A549 (cell line): ENCODE data around the gene TXNRD2. TPM values are rescaled to one million over a fixed set of nuclear protein-coding genes. Genes with fewer than 3 reads are reported as not detected.

Experiments used
- ATAC-seq, 2 experiments: fragments of 200-7000 bp in 1 of 2; fragments of >200 bp in 1 of 2; cut with Nextera tagmentation in 1 of 2; cut with Tn5 transposase in 1 of 2; 3 replicates each; pipeline versions ENCODE4 v1.8.0 to v1.9.1; 2018 to 2020; ENCODE audit warnings: mild to moderate bottlenecking in 1 of 2, moderate library complexity in 1 of 2
- CTCF ChIA-PET: fragments of 300-600 bp; sonication (Branson Sonifier 250); formaldehyde crosslinking; extraction: SDS; loops from one replicate; lab custom pipeline; 2021; ENCODE audit warnings: antibody characterized with exemption, inconsistent platforms; lab: Yijun Ruan, JAX
- POLR2A ChIA-PET: fragments of 350-600 bp; formaldehyde crosslinking; extraction: SDS; loops from one replicate; lab custom pipeline; 2021; ENCODE audit warnings: antibody characterized with exemption, inconsistent platforms; lab: Yijun Ruan, JAX
- DNase-seq, 2 experiments: peaks; one replicate each; pipeline versions ENCODE4 v3.0.0 to v3.0.0-alpha.2; 2011 to 2016; ENCODE audit warnings: low read depth in 1 of 2, low spot score in 1 of 2
- FAIRE-seq: peaks from 2 replicates; lab custom pipeline; 2011; peaks lifted over from hg19 to GRCh38; lab: Jason Lieb, UNC
- H3K27ac ChIP-seq, 2 experiments: fragments of >200 bp; sonication (Bioruptor Twin); formaldehyde crosslinking; 3 replicates each; pipeline ENCODE4 v1.5.1; 2016 to 2017
- H3K4me1 ChIP-seq: fragments of >200 bp; sonication (Bioruptor Twin); formaldehyde crosslinking; 3 replicates; pipeline ENCODE4 v1.6.1; 2016
- H3K4me2 ChIP-seq: fragments of >200 bp; sonication (Bioruptor Twin); formaldehyde crosslinking; 3 replicates; pipeline ENCODE4 v1.6.1; 2016
- H3K4me3 ChIP-seq: fragments of >200 bp; sonication (Bioruptor Twin); formaldehyde crosslinking; 3 replicates; pipeline ENCODE4 v1.5.1; 2016
- H3K9me3 ChIP-seq: fragments of >200 bp; sonication (Bioruptor Twin); formaldehyde crosslinking; 3 replicates; pipeline ENCODE4 v1.6.1; 2016
- BHLHE40 ChIP-seq: IDR thresholded peaks from 2 replicates; pipeline ENCODE4 v1.6.1; 2012; ENCODE audit warnings: low read depth, low read length, inconsistent platforms
- CBX2 ChIP-seq: fragments of 200-600 bp; sonication (generic); IDR thresholded peaks from 2 replicates; pipeline ENCODE4 v1.6.1; 2016; ENCODE audit warnings: low read depth, mild to moderate bottlenecking, borderline replicate concordance
- CEBPB ChIP-seq, 2 experiments: fragments of >200 bp in 1 of 2; sonication (Bioruptor Twin) in 1 of 2; formaldehyde crosslinking in 1 of 2; IDR thresholded peaks; 2 replicates each; pipeline ENCODE4 v1.6.1; 2012 to 2016
- FOXS1 ChIP-seq: fragments of 250-450 bp; sonication (Bioruptor Pico); IDR thresholded peaks from 2 replicates; pipeline ENCODE4 v1.5.0; 2020; ENCODE audit warnings: mild to moderate bottlenecking, moderate library complexity
- HEYL ChIP-seq: fragments of 250-450 bp; sonication (Bioruptor Pico); IDR thresholded peaks from 2 replicates; pipeline ENCODE4 v1.8.0; 2021; ENCODE audit warnings: mild to moderate bottlenecking, moderate library complexity
- HOXA7 ChIP-seq: fragments of 250-450 bp; sonication (Bioruptor Pico); IDR thresholded peaks from 2 replicates; pipeline ENCODE4 v1.5.0; 2020; ENCODE audit warnings: mild to moderate bottlenecking, moderate library complexity
- JUN ChIP-seq, 2 experiments: fragments of >200 bp; sonication (Bioruptor Twin); formaldehyde crosslinking; IDR thresholded peaks; 2 replicates in 1 of 2; 3 replicates in 1 of 2; pipeline ENCODE4 v1.6.1; 2016 to 2017
- KDM1A ChIP-seq: fragments of 200-600 bp; sonication (generic); IDR thresholded peaks from 2 replicates; pipeline ENCODE4 v1.6.1; 2016; ENCODE audit warnings: low read depth, mild to moderate bottlenecking
- KDM5A ChIP-seq: fragments of 200-600 bp; sonication (generic); IDR thresholded peaks from 2 replicates; pipeline ENCODE4 v1.6.1; 2016; ENCODE audit warnings: antibody characterized with exemption, mild to moderate bottlenecking
- MAZ ChIP-seq: fragments of 150-350 bp; IDR thresholded peaks from 2 replicates; pipeline ENCODE4 v1.6.1; 2014; ENCODE audit warnings: antibody characterized with exemption, low read depth, low read length, borderline replicate concordance
- NR3C1 ChIP-seq: fragments of >200 bp; sonication (Bioruptor Twin); formaldehyde crosslinking; IDR thresholded peaks from 3 replicates; pipeline ENCODE4 v1.6.1; 2017
- PHF8 ChIP-seq: fragments of 200-600 bp; sonication (generic); IDR thresholded peaks from 2 replicates; pipeline ENCODE4 v1.6.1; 2016; ENCODE audit warnings: low read depth, mild to moderate bottlenecking, antibody characterized with exemption, moderate library complexity, borderline replicate concordance
- RAD21 ChIP-seq, 2 experiments: fragments of >200 bp in 1 of 2; sonication (Bioruptor Twin) in 1 of 2; formaldehyde crosslinking in 1 of 2; IDR thresholded peaks in 1 of 2; conservative IDR thresholded peaks in 1 of 2; 2 replicates in 1 of 2; 3 replicates in 1 of 2; pipeline ENCODE4 v1.6.1; 2012 to 2018; ENCODE audit warnings: inconsistent platforms in 1 of 2
- RFX5 ChIP-seq: fragments of 450-650 bp; IDR thresholded peaks from 2 replicates; pipeline ENCODE4 v1.7.1; 2014; ENCODE audit warnings: antibody characterized with exemption, mild to moderate bottlenecking, moderate library complexity
- RNF2 ChIP-seq: fragments of 200-600 bp; sonication (generic); IDR thresholded peaks from 2 replicates; pipeline ENCODE4 v1.6.1; 2016; ENCODE audit warnings: low read depth, mild to moderate bottlenecking, antibody characterized with exemption, moderate library complexity, borderline replicate concordance
- SMC3 ChIP-seq: fragments of >200 bp; sonication (Bioruptor Twin); formaldehyde crosslinking; IDR thresholded peaks from 3 replicates; pipeline ENCODE4 v1.6.1; 2018; ENCODE audit warnings: inconsistent platforms
- SREBF2 ChIP-seq: fragments of 450-650 bp; IDR thresholded peaks from 2 replicates; pipeline ENCODE4 v1.6.1; 2014; ENCODE audit warnings: mild to moderate bottlenecking, moderate library complexity
- ZFP36 ChIP-seq: fragments of 450-650 bp; IDR thresholded peaks from 2 replicates; pipeline ENCODE4 v1.6.1; 2014; ENCODE audit warnings: borderline replicate concordance; ENCODE audit not compliant: partially characterized antibody
- ZSCAN20 ChIP-seq: fragments of 250-450 bp; sonication (Bioruptor Pico); IDR thresholded peaks from 2 replicates; pipeline ENCODE4 v1.8.0; 2022; ENCODE audit warnings: mild to moderate bottlenecking, moderate library complexity
- WGBS: methylation state at CpG from one replicate; pipeline ENCODE4 v1.1.6; 2017; ENCODE audit errors: missing lambda C conversion rate; 5-methylcytosine and 5-hydroxymethylcytosine counted together
- polyA plus RNA-seq, 4 experiments: library from polyadenylated mRNA; depleted of rRNA in 3 of 4; stranded (reverse); fragments of >200 nt; fragmentation: RNase III in 1 of 4; extraction: RNeasy Plus Mini Kit Qiagen cat#74134 plus additional on column Dnase treatment in 1 of 4; gene quantifications; 2 replicates in 3 of 4; 3 replicates in 1 of 4; pipeline ENCODE4 v1.2.3, GENCODE V29; 2011 to 2017
- TF ChIP-seq, protein P1 (sequence below): fragments of 250-450 bp; sonication (Bioruptor Pico); IDR thresholded peaks from 2 replicates; pipeline ENCODE4 v1.5.0; 2021; ENCODE audit warnings: mild to moderate bottlenecking, moderate library complexity, borderline replicate concordance
- TF ChIP-seq, protein P2 (sequence below): fragments of >200 bp; sonication (Bioruptor Twin); formaldehyde crosslinking; IDR thresholded peaks from 2 replicates; pipeline ENCODE4 v1.6.1; 2016
- TF ChIP-seq, protein P3 (sequence below): fragments of >200 bp; sonication (Bioruptor Twin); formaldehyde crosslinking; IDR thresholded peaks from 3 replicates; pipeline ENCODE4 v1.5.1; 2016

The TXNRD2 gene
- polyA plus RNA-seq, 2 of the 4 experiments (the other 2 are of a cell fraction): 16.3 to 25.6 TPM

DNA sequence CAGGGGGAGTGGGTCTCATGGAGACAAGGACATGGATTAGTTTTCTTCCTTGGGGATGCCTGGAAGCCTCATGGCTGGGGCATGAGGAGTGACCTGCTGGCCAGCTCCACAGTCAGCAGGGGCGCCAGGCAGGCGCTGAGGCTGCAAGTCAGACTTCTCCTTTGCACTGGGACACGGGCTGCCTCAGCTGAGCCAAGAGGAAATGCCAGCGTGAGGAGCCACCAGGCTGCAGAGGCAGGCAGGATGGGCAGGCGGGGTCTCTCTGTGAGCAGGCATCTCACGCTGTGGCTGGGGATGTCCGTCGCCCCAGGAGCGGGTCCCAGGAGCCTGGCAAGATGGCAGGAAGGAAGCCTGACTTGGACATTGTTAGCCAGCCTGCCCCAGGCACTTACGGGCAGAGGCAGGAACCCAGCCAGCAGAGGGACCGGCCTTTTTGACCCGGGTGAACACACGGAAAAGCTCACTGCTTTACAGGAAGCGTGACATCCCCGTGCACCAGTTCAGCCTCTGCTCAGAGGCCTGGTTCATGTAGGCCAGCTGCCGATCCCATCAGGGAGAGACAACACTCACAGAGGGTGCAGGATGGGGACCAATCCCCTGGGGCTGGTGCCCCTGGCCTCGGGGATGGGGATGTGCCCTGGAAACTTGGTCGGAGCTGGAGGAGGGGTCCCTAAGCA is 97.1 kb downstream of the TXNRD2 start:
- POLR2A ChIA-PET: no interaction called here
- Histone ChIP-seq H3K27ac (no peak overlapping the region), H3K9me3 (no peaks in the 10 kb centered on the region), H3K4me2 (no peak overlapping the region), H3K4me3 (no peak overlapping the region), H3K4me1 (peaks cover 24% of the 10 kb centered on the region)
- FAIRE-seq: no peak
- CTCF ChIA-PET: interaction anchor here (0.6 to 1.4 kb wide), 3 partner anchors 37 to 88 kb away, joined by 3 to 5 read pairs (median 4); no protein-coding TSS in a partner anchor
- ATAC-seq: peak in 1 of 2 experiments; percentile 14; a peak in 1 of 6 replicates
- no peak for DNase-seq
- no peak for TF ChIP-seq RFX5
- no peak for TF ChIP-seq MAZ
- no peak for TF ChIP-seq CEBPB (IDR thresholded peaks at IDR 0.05)
- TF ChIP-seq, protein P1, sequence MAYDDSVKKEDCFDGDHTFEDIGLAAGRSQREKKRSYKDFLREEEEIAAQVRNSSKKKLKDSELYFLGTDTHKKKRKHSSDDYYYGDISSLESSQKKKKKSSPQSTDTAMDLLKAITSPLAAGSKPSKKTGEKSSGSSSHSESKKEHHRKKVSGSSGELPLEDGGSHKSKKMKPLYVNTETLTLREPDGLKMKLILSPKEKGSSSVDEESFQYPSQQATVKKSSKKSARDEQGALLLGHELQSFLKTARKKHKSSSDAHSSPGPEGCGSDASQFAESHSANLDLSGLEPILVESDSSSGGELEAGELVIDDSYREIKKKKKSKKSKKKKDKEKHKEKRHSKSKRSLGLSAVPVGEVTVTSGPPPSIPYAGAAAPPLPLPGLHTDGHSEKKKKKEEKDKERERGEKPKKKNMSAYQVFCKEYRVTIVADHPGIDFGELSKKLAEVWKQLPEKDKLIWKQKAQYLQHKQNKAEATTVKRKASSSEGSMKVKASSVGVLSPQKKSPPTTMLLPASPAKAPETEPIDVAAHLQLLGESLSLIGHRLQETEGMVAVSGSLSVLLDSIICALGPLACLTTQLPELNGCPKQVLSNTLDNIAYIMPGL (CRISPR knock-in tag): no peak
- no peak for TF ChIP-seq HEYL
- no peak for TF ChIP-seq SREBF2
- no peak for TF ChIP-seq ZFP36
- TF ChIP-seq RAD21 (conservative IDR thresholded peaks at IDR 0.05 in 1 of 2, IDR thresholded peaks at IDR 0.05 in 1 of 2): no peak
- TF ChIP-seq NR3C1: no peak
- no peak for TF ChIP-seq HOXA7
- no peak for TF ChIP-seq ZSCAN20 (CRISPR knock-in tag)
- TF ChIP-seq KDM1A: no peak
- WGBS: 77% methylated on average over 11 of the region's 18 CpGs

DNA sequence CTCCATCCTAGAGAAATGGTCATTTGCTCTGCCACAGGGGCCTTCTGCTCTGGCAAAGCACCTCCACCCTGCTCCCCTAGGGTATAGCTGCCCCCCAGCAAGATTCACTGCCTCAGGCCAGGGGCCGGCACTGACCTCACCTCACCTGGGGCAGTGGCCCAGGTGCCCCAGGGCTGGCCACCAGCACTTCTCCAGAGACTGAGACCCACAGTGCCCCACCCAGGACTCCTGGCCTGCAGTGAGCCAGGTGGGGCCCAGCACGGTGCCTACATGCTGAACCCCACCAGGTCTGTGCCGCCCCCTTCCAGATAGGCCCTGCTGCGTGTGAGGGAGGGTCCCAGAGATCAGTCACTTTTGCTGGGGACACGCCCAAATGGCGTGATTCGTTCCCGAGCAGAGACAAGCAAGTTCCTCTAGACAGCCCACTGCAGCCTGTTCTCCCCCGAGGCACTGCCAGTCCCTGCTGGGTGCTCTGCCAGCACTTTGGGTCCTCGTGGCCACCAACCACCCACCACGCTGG is 97.7 kb downstream of the TXNRD2 start:
- DNase-seq (no peak), ATAC-seq (no peak; a peak in 1 of 6 replicates)
- no peak overlapping the region for H3K4me3 ChIP-seq
- no peak overlapping the region for H3K4me2 ChIP-seq
- H3K9me3 ChIP-seq: no peaks in the 10 kb centered on the region
- no peak overlapping the region for H3K27ac ChIP-seq
- ChIA-PET CTCF (interaction anchor here (0.6 to 1.4 kb wide), 3 partner anchors 37 to 87 kb away, joined by 3 to 5 read pairs (median 4); no protein-coding TSS in a partner anchor), POLR2A (no interaction called here)
- peaks cover 19% of the 10 kb centered on the region for H3K4me1 ChIP-seq
- no peak for TF ChIP-seq KDM5A
- TF ChIP-seq RAD21 (conservative IDR thresholded peaks at IDR 0.05 in 1 of 2, IDR thresholded peaks at IDR 0.05 in 1 of 2): no peak
- TF ChIP-seq RNF2: no peak
- no peak for TF ChIP-seq ZFP36
- TF ChIP-seq JUN (IDR thresholded peaks at IDR 0.05): no peak
- TF ChIP-seq BHLHE40: no peak
- TF ChIP-seq, protein P2, sequence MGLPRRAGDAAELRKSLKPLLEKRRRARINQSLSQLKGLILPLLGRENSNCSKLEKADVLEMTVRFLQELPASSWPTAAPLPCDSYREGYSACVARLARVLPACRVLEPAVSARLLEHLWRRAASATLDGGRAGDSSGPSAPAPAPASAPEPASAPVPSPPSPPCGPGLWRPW: no peak
- no peak for TF ChIP-seq RFX5
- TF ChIP-seq CBX2: no peak
- TF ChIP-seq PHF8: no peak
- TF ChIP-seq, protein P3, sequence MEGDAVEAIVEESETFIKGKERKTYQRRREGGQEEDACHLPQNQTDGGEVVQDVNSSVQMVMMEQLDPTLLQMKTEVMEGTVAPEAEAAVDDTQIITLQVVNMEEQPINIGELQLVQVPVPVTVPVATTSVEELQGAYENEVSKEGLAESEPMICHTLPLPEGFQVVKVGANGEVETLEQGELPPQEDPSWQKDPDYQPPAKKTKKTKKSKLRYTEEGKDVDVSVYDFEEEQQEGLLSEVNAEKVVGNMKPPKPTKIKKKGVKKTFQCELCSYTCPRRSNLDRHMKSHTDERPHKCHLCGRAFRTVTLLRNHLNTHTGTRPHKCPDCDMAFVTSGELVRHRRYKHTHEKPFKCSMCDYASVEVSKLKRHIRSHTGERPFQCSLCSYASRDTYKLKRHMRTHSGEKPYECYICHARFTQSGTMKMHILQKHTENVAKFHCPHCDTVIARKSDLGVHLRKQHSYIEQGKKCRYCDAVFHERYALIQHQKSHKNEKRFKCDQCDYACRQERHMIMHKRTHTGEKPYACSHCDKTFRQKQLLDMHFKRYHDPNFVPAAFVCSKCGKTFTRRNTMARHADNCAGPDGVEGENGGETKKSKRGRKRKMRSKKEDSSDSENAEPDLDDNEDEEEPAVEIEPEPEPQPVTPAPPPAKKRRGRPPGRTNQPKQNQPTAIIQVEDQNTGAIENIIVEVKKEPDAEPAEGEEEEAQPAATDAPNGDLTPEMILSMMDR: no peak
- TF ChIP-seq SMC3: no peak
- no peak for TF ChIP-seq FOXS1
- TF ChIP-seq, all 56 proteins: peak for 0
- 95% methylated on average over 4 of the region's 11 CpGs for WGBS
- FAIRE-seq: no peak
